OCI-LY7 (cell line): ENCODE data around the gene RERGL.
"Not testable (repeated sequence)": the region's sequence is repeated elsewhere in the genome, so short reads cannot be mapped to it uniquely, and the experiment has no call there.

Experiments
- CTCF ChIP-seq: fragments of 200-600 bp; sonication (generic); conservative IDR thresholded peaks from 2 replicates; pipeline ENCODE4 v1.5.1; 2014; ENCODE audit warnings: mild to moderate bottlenecking, antibody characterized with exemption, low read length, moderate library complexity, mixed read lengths
- EZH2phosphoT487 ChIP-seq: fragments of 200-600 bp; sonication (generic); IDR thresholded peaks from 2 replicates; pipeline ENCODE4 v1.6.1; 2018; ENCODE audit warnings: low read depth, borderline replicate concordance, mild to moderate bottlenecking, mixed run types, antibody characterized with exemption, low read length, moderate library complexity, mixed read lengths

GRCh38 chr12:18040060-18040742 lies 49.8 kb downstream of the RERGL start:
- not testable (repeated sequence) for TF ChIP-seq CTCF, EZH2phosphoT487
